Prostate gland (tissue), 2 donors: ENCODE results near the gene SENP3. TPM values are rescaled to one million over a fixed set of nuclear protein-coding genes. Genes with fewer than 3 reads are reported as not detected.

Experiments
- DNase-seq: peaks from one replicate; pipeline ENCODE4 v3.0.0-alpha.2; 2019; ENCODE audit warnings: low spot score
- H3K27ac ChIP-seq, 2 donors: fragments of 200-600 bp; sonication (generic); 2 replicates each; pipeline ENCODE4 v1.5.1; 2017 to 2019
- H3K27me3 ChIP-seq: fragments of 200-600 bp; sonication (generic); replicated peaks from 2 replicates; pipeline ENCODE4 v1.5.1; 2019; ENCODE audit not compliant: insufficient read depth
- H3K36me3 ChIP-seq, 2 donors: fragments of 200-600 bp; sonication (generic); 1 replicate in 1 of 2; 2 replicates in 1 of 2; pipeline versions ENCODE4 v1.5.1 to v1.8.1; 2017 to 2019
- H3K4me1 ChIP-seq: fragments of 200-600 bp; sonication (generic); replicated peaks from 2 replicates; pipeline ENCODE4 v1.5.1; 2019
- H3K4me3 ChIP-seq, 2 donors: fragments of 200-600 bp; sonication (generic); 2 replicates each; pipeline ENCODE4 v1.5.1; 2017 to 2019
- H3K9me3 ChIP-seq: fragments of 200-600 bp; sonication (generic); 2 replicates; pipeline ENCODE4 v1.5.1; 2017
- POLR2A ChIP-seq: fragments of 450-650 bp; IDR thresholded peaks from one replicate; pipeline ENCODE4 v1.6.1; 2016; ENCODE audit warnings: antibody characterized with exemption, mild to moderate bottlenecking
- POLR2AphosphoS5 ChIP-seq: sonication (generic); formaldehyde crosslinking; IDR thresholded peaks from one replicate; pipeline ENCODE4 v1.6.1; 2017; ENCODE audit warnings: antibody characterized with exemption
- WGBS: methylation state at CpG from one replicate; pipeline ENCODE4 v1.1.5; 2018; 5-methylcytosine and 5-hydroxymethylcytosine counted together
- intact Hi-C: fragments of 100-400 bp; cut with DNase I; formaldehyde crosslinking; loops from one replicate; pipeline ENCODE4 v1.14.2; 2022
- total RNA-seq, 2 donors: library from RNA; depleted of rRNA; stranded (reverse); fragments of >200 nt; gene quantifications; one replicate each; pipeline ENCODE4 v1.1.0, GENCODE V29; 2016
- TF ChIP-seq, protein P1 (sequence below), 4 experiments: fragments of 200-600 bp in 2 of 4; fragments of 450-650 bp in 2 of 4; sonication (generic) in 2 of 4; IDR thresholded peaks; 1 replicate in 3 of 4; 2 replicates in 1 of 4; pipeline ENCODE4 v1.5.1; 2016 to 2019; ENCODE audit warnings: antibody characterized with exemption in 4 of 4, mild to moderate bottlenecking in 2 of 4, moderate library complexity in 2 of 4

Gene SENP3
- total RNA-seq, 2 donors from 2014 or later: 39.6 to 65.7 TPM

DNA sequence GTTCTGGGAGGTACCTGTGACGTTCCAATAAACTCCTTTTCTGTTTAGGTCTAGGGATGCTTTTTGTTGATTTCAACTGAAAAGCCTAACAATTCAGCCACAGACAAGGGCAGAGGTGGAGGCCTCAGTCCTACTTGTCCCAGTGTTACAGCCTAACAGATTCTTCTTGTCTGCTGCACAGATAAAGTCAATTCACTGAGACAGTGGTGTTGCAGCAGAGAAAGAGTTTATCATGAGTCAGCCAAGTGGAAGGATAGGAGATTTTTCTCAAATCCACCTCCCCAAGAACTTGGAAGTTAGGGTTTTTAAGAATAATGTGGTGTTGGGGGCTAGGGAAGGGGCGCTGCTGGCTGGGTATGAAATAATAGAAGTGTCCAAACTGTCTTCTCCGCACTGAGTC lies 23.7 kb upstream of the SENP3 start:
- 77% methylated on average over 3 of the region's 3 CpGs for WGBS
- TF ChIP-seq, protein P1, sequence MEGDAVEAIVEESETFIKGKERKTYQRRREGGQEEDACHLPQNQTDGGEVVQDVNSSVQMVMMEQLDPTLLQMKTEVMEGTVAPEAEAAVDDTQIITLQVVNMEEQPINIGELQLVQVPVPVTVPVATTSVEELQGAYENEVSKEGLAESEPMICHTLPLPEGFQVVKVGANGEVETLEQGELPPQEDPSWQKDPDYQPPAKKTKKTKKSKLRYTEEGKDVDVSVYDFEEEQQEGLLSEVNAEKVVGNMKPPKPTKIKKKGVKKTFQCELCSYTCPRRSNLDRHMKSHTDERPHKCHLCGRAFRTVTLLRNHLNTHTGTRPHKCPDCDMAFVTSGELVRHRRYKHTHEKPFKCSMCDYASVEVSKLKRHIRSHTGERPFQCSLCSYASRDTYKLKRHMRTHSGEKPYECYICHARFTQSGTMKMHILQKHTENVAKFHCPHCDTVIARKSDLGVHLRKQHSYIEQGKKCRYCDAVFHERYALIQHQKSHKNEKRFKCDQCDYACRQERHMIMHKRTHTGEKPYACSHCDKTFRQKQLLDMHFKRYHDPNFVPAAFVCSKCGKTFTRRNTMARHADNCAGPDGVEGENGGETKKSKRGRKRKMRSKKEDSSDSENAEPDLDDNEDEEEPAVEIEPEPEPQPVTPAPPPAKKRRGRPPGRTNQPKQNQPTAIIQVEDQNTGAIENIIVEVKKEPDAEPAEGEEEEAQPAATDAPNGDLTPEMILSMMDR (IDR thresholded peaks at IDR 0.05): no peak
- TF ChIP-seq POLR2AphosphoS5 (no peak), POLR2A (no peak)

DNA sequence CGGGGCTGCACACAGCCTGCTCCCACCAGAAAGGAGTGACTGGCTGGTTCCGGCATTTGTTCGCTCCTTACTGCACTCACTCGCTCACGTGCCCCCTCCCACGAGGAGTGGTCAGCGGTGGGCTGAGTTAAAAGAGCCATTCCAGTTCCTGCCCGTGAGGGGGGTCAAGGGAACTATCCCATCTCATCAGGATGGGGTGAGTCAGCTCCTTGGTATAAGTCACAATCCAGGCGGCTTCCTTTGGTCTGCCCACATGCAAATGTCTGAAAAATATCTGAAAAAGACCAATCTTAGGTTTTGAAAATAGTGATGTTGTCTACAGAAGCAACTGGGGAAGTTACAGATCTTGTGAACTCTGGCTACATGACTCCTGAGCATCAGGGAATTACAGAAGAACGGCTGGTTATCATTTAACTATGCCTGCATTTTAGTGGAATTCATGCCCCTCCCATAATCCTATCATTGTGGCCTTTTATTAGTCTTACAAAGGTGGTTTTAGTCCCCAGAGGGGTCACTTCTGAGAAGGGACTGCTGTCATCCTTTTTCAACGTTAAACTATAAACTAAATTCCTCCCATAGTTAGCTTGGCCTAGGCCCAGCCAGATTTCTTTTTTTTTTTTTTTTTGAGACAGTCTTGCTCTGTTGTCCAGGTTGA lies 22.7 kb upstream of the SENP3 start:
- H3K4me1 ChIP-seq: no peaks in the 10 kb centered on the region
- H3K9me3 ChIP-seq: no peaks in the 10 kb centered on the region
- intact Hi-C loops: no loop called here
- H3K27me3 ChIP-seq: no peaks in the 10 kb centered on the region
- no peak overlapping the region for H3K4me3 ChIP-seq
- DNase-seq: no peak
- whole genome bisulfite sequencing: 57% methylated on average over 11 of the region's 11 CpGs
- no peaks in the 10 kb centered on the region for H3K36me3 ChIP-seq
- H3K27ac ChIP-seq: no peak overlapping the region
- TF ChIP-seq, protein P1 (IDR thresholded peaks at IDR 0.05): no peak
- TF ChIP-seq POLR2A: no peak
- TF ChIP-seq POLR2AphosphoS5: no peak

More for the DNA sequence above, 23.7 kb upstream of the SENP3 start:
- no peak overlapping the region for H3K27ac ChIP-seq
- H3K27me3 ChIP-seq: no peaks in the 10 kb centered on the region
- H3K4me1 ChIP-seq: no peaks in the 10 kb centered on the region
- H3K4me3 ChIP-seq: no peak overlapping the region
- H3K36me3 ChIP-seq: no peaks in the 10 kb centered on the region
- H3K9me3 ChIP-seq: no peaks in the 10 kb centered on the region
- no peak for DNase-seq
- intact Hi-C loops: no loop called here

DNA sequence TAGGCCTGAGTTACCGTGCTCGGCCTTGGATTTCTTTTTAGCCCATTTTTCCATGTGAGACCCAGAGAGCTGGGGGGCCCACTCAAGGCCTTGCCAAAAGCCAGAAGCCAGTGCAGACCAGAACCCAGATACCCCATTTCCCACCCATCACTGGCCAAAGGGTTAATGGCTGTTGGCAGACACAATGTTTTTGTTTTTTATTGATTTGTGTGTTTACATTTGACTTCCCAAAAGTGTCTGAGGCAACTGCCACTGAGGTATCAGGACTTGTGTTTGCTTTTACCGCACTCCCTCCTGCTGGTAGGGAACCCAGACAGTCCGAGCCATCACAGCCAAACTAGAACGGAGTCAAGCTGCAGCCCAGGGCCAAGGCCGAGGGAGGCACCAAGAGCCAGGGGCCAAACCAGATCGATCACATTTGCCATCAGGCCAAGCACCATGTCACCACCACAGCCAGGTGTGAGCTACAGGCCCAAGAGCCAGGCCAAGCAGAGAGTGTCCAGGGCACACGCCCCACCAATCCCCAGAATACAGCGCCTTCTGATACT lies 20.6 kb upstream of the SENP3 start:
- Histone ChIP-seq H3K36me3 (no peaks in the 10 kb centered on the region), H3K27ac (no peak overlapping the region), H3K9me3 (no peaks in the 10 kb centered on the region), H3K27me3 (no peaks in the 10 kb centered on the region), H3K4me3 (no peak overlapping the region), H3K4me1 (no peaks in the 10 kb centered on the region)
- no peak for DNase-seq
- intact Hi-C loops: no loop called here
- TF ChIP-seq POLR2A: no peak
- TF ChIP-seq, protein P1 (IDR thresholded peaks at IDR 0.05): no peak
- TF ChIP-seq POLR2AphosphoS5: no peak
- 94% methylated on average over 9 of the region's 9 CpGs for WGBS

DNA sequence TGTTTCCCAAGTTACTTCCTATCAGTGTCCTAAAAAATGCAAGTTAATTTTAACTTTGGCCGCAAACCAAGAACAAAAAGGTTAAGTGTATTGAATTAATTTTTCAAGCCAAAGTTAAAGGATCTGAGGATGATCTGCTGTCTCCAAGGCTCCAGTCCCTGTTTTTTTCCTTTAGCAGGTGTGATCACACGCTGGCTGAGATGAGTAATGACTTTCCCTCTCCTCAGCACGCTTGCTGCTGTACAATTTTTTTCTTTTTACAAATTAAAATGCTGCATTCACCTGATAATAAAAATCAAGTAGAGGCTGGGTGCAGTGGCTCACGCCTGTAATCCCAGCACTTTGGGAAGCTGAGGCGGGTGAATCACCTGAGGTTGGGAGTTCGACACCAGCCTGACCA lies 16.8 kb upstream of the SENP3 start:
- no peak overlapping the region for H3K4me3 ChIP-seq
- H3K36me3 ChIP-seq: no peaks in the 10 kb centered on the region
- no peaks in the 10 kb centered on the region for H3K4me1 ChIP-seq
- 68% methylated on average over 6 of the region's 6 CpGs for WGBS
- H3K9me3 ChIP-seq: no peaks in the 10 kb centered on the region
- no peak overlapping the region for H3K27ac ChIP-seq
- intact Hi-C loops: no loop called here
- DNase-seq: no peak
- no peaks in the 10 kb centered on the region for H3K27me3 ChIP-seq
- TF ChIP-seq, protein P1 (IDR thresholded peaks at IDR 0.05): no peak
- no peak for TF ChIP-seq POLR2AphosphoS5
- TF ChIP-seq POLR2A: no peak
